Tibial artery (tissue), 4 donors: ENCODE measurements around the gene ACSS1.

Source experiments
- DNase-seq, 2 donors: peaks; one replicate each; pipeline ENCODE4 v3.0.0-alpha.2; 2019
- H3K27ac ChIP-seq, 2 donors: fragments of 200-600 bp; sonication (generic) in 1 of 2; 1 replicate in 1 of 2; 2 replicates in 1 of 2; pipeline ENCODE4 v1.5.1; 2018 to 2019; ENCODE audit warnings: mild to moderate bottlenecking in 1 of 2
- H3K27me3 ChIP-seq, 2 donors: fragments of 200-600 bp; sonication (generic) in 1 of 2; one replicate each; pipeline versions ENCODE4 v1.5.1 to v1.6.0; 2016 to 2019
- H3K36me3 ChIP-seq, 3 donors: fragments of 200-600 bp; sonication (generic) in 2 of 3; one replicate each; pipeline ENCODE4 v1.5.1; 2016 to 2019; ENCODE audit warnings: mild to moderate bottlenecking in 2 of 3
- H3K4me1 ChIP-seq, 4 donors: fragments of 200-600 bp; sonication (generic) in 2 of 4; 1 replicate in 3 of 4; 2 replicates in 1 of 4; pipeline ENCODE4 v1.5.1; 2016 to 2019
- H3K4me3 ChIP-seq, 2 donors: fragments of 200-600 bp; sonication (generic) in 1 of 2; 1 replicate in 1 of 2; 2 replicates in 1 of 2; pipeline ENCODE4 v1.5.1; 2018 to 2019; ENCODE audit warnings: mild to moderate bottlenecking in 2 of 2
- H3K9me3 ChIP-seq, 3 donors: fragments of 200-600 bp; sonication (generic) in 1 of 3; one replicate each; pipeline ENCODE4 v1.5.1; 2016 to 2019
- CTCF ChIP-seq, 2 experiments: fragments of 200-600 bp in 1 of 2; fragments of 450-650 bp in 1 of 2; IDR thresholded peaks; one replicate each; pipeline ENCODE4 v1.5.1; 2017 to 2019; ENCODE audit warnings: antibody characterized with exemption in 2 of 2, mild to moderate bottlenecking in 1 of 2, moderate library complexity in 1 of 2
- intact Hi-C: fragments of 100-400 bp; cut with DNase I; formaldehyde crosslinking; loops from one replicate; pipeline ENCODE4 v1.15.0; 2023; ENCODE audit warnings: low total_unique reads

ACSS1 gene

DNA sequence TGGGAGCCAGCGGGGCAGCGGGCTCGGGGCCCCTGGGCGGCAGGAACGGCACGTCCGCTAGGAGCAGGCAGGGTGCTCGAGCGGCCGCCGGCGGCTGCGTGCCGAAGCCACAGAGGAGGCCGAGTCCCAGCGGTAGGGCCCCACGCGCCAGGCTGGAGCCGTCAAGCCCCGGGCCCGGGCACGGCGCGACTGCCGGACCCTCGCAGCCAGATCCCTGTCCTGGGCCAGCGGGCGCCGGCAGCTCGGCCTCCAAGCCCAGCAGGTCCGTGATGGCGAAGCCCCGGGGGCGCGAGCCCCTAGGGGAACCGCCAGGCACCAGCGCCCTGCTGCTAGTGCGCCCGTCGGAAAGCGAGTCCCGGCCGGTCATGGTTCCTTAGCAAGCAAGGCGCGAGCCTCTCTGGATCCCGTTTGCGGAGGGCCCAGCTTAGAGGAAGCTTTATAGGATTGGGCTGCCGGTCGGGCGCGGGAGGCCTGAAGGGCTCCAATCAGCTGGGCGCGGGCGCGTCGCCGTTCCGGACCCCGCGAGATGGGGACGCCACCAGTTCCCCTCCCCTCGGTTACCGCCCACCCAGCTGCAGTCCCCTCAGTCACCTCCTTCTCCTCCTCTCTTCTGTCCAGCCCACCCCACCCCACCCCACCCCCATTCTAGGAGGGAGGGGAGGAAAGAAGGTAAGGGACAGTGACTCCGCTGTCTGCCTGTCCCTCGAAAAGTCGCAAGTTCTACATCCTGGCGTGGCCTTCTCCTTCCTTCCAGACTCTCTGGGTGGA, 24.0 kb upstream of the ACSS1 start, which contains the start of gene VSX1:
Gene VSX1 (minus strand): TSS at position 412 of the 768 bp plus-strand sequence. CDS start 45 bp downstream, at position 367.
- H3K9me3 ChIP-seq, result no peaks in the 10 kb centered on the region
- no peak within 1 kb of the TSS for H3K4me3 ChIP-seq
- H3K36me3 ChIP-seq, result no peaks in the 10 kb centered on the region
- H3K4me1 ChIP-seq, result peaks cover 0 to 45% (median 30%) of the 10 kb centered on the region in 4 donors
- peaks cover 3 to 89% of the 10 kb centered on the region in 2 donors for H3K27me3 ChIP-seq
- intact Hi-C loops, result no loop called here
- TF ChIP-seq CTCF (IDR thresholded peaks at IDR 0.05), result no peak
- no peak within 1 kb of the TSS for H3K27ac ChIP-seq
- DNase-seq, result peak in 1 of 2 donors; percentile 53

DNA sequence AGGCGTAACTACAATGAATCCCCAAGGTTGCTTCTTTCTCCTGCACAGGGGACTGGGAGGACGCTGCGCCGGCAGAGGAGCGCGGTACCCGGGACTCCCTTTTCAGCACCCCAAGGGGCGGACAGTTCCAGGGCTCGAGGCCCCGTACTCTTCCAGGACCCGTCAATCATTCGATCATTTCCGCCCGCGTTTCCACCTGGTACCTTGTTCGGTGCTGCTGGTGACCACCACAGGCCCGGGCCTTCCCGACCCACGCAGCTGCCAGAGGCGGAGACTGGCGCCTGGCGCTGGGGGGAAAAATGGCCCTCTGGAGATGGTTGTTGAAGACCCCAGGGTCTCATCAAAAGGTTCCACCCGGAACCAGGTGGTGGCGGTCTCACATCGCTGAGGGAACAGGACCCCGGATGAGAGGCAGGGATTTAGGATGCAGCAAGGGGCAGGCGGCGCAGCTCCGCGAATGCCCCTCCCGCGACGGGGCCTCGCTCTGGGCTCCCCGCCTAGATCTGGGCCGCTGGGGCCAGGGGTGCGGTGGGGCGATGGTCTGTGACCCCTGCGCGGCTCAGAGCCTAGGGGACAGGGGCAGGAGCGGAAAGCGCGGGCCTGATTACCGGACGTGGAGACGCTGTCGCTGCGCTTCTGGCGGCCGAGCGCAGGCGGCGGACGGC, 23.3 kb upstream of the ACSS1 start:
- no peak overlapping the region for H3K4me3 ChIP-seq
- H3K9me3 ChIP-seq, result no peaks in the 10 kb centered on the region
- intact Hi-C loops, result no loop called here
- no peak overlapping the region for H3K27ac ChIP-seq
- no peaks in the 10 kb centered on the region for H3K36me3 ChIP-seq
- H3K4me1 ChIP-seq, result peaks cover 0 to 48% (median 31%) of the 10 kb centered on the region in 4 donors
- DNase-seq, result peak in 1 of 2 donors; percentile 60
- peaks cover 3 to 86% of the 10 kb centered on the region in 2 donors for H3K27me3 ChIP-seq
- TF ChIP-seq CTCF (IDR thresholded peaks at IDR 0.05), result no peak

- H3K4me3 ChIP-seq, result no peak overlapping the region
- no peaks in the 10 kb centered on the region for H3K9me3 ChIP-seq
- H3K36me3 ChIP-seq, result no peaks in the 10 kb centered on the region
- peaks cover 0 to 39% (median 26%) of the 10 kb centered on the region in 4 donors for H3K4me1 ChIP-seq
- no peak for TF ChIP-seq CTCF (IDR thresholded peaks at IDR 0.05)
- H3K27me3 ChIP-seq, result peaks cover 3 to 79% of the 10 kb centered on the region in 2 donors
- intact Hi-C loops, result loop anchor here (5.0 kb wide), 1 partner anchor 168 kb away; the partner anchor contains the start of gene PYGB
- no peak for DNase-seq
- no peak overlapping the region for H3K27ac ChIP-seq
Observed at GRCh38 chr20:25079171-25079570, 21.2 kb upstream of the ACSS1 start.

DNA sequence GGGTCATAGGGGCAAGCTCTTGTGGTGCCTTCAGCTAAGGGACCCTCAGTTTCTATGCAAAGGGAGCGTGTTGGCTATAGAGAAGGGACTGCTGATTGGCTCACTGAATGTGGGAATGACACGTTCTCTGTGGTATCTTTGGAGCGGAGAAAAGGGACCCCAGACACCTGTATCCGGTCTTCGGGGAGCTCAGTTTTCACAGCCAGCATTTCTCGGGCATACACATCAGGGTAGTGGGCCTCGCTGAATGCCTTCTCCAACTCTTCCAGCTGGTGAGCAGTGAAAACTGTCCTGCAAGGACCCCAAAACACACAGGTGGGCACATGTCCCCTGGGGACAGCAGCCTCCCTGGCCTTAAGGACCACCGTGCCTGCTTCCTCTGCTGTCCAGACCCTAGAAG, 20.7 kb upstream of the ACSS1 start:
- Histone ChIP-seq H3K4me1 (peaks cover 0 to 34% (median 21%) of the 10 kb centered on the region in 4 donors), H3K4me3 (no peak overlapping the region), H3K27ac (no peak overlapping the region), H3K36me3 (no peaks in the 10 kb centered on the region), H3K27me3 (peaks cover under 1 to 76% of the 10 kb centered on the region in 2 donors), H3K9me3 (no peaks in the 10 kb centered on the region)
- no peak for TF ChIP-seq CTCF (IDR thresholded peaks at IDR 0.05)
- DNase-seq, result no peak
- intact Hi-C loops, result loop anchor here (5.0 kb wide), 1 partner anchor 169 kb away; the partner anchor contains the start of gene PYGB

DNA sequence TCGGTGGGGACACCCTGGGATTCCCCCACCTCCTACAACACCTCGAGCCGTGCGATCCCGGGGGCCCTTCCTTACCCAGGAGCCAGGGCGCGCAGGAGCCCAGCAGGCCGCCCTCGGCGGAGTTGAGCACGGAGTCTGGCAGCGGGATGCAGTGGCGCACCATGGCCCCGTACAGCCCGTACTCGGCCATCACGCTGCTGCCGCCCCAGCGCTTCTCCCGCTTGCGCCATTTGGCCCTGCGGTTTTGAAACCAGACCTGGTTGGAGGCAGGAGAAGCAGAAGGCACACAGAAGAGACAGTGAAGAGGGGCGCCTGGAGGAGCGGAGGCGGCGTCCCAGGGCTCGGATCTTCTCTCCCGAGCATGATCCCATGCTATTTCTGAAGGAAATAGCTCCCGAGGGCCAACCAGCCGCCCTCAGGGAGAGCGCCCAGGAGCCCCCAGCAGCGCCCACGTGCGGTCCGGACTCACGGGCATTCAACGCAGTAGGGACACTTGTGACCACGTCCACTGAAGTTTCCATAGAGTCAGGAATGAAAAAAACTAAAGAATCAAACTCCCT, 19.8 kb upstream of the ACSS1 start:
- no peaks in the 10 kb centered on the region for H3K36me3 ChIP-seq
- H3K4me1 ChIP-seq, result peaks cover 0 to 28% (median 15%) of the 10 kb centered on the region in 4 donors
- DNase-seq, result peak; percentile 53 to 78
- intact Hi-C loops, result loop anchor here (5.0 kb wide), 1 partner anchor 170 kb away; the partner anchor contains the start of gene PYGB
- H3K27me3 ChIP-seq, result peaks cover 0 to 72% of the 10 kb centered on the region in 2 donors
- H3K4me3 ChIP-seq, result peak overlapping the region; percentile 21 to 35
- H3K9me3 ChIP-seq, result no peaks in the 10 kb centered on the region
- peak overlapping the region in 1 of 2 donors; percentile 13 for H3K27ac ChIP-seq
- no peak for TF ChIP-seq CTCF (IDR thresholded peaks at IDR 0.05)
